Stimulated activated CD4-positive, alpha-beta T cell treated with anti-CD3 and anti-CD28 coated beads, Interleukin-15, amount 100 ng/mL, for 48 hours (primary cell): ENCODE measurements around the gene RAB31.
"Not testable (repeated sequence)": the region's sequence is repeated elsewhere in the genome, so short reads cannot be mapped to it uniquely, and the experiment has no call there.

ENCODE experiments used
- DNase-seq, 2 donors: peaks; one replicate each; pipeline ENCODE4 v3.0.0-alpha.2; 2020; ENCODE audit warnings: low read depth in 2 of 2

Gene RAB31

GRCh38 chr18:9708057-9708433, at the start of gene RAB31:
Gene RAB31, plus strand, starts transcription at chr18:9708301. Its CDS starts 105 bp downstream, at chr18:9708406.
- DNase-seq, result no peak

- no peak for DNase-seq
Observed at GRCh38 chr18:9659499-9660375, 48.4 kb upstream of the RAB31 start.

- DNase-seq, result no peak
Observed at GRCh38 chr18:9661564-9661963, 46.5 kb upstream of the RAB31 start.

GRCh38 chr18:9663377-9663776, 44.7 kb upstream of the RAB31 start:
- DNase-seq, result no peak

GRCh38 chr18:9665314-9665713, 42.8 kb upstream of the RAB31 start:
- no peak for DNase-seq

GRCh38 chr18:9666548-9666947, 41.6 kb upstream of the RAB31 start:
- DNase-seq, result no peak

GRCh38 chr18:9669016-9669415, 39.1 kb upstream of the RAB31 start:
- no peak for DNase-seq

GRCh38 chr18:9671214-9671613, 36.9 kb upstream of the RAB31 start:
- no peak for DNase-seq

- peak in 1 of 2 donors; percentile 14 for DNase-seq
Observed at GRCh38 chr18:9673296-9674251, 34.5 kb upstream of the RAB31 start.

GRCh38 chr18:9678216-9678615, 29.9 kb upstream of the RAB31 start:
- DNase-seq, result not testable (repeated sequence)

GRCh38 chr18:9679125-9679524, 29.0 kb upstream of the RAB31 start:
- DNase-seq, result no peak

- DNase-seq, result no peak
Observed at GRCh38 chr18:9681217-9681616, 26.9 kb upstream of the RAB31 start.

- no peak for DNase-seq
Observed at GRCh38 chr18:9682572-9682971, 25.5 kb upstream of the RAB31 start.

- DNase-seq, result no peak
Observed at GRCh38 chr18:9683418-9684396, 24.4 kb upstream of the RAB31 start.

GRCh38 chr18:9684881-9685614, 23.1 kb upstream of the RAB31 start:
- DNase-seq, result no peak

- DNase-seq, result no peak
Observed at GRCh38 chr18:9685615-9685890, 22.5 kb upstream of the RAB31 start.

- DNase-seq, result no peak
Observed at GRCh38 chr18:9688036-9688741, 19.9 kb upstream of the RAB31 start.

- no peak for DNase-seq
Observed at GRCh38 chr18:9689253-9689652, 18.8 kb upstream of the RAB31 start.

GRCh38 chr18:9690418-9691188, 17.5 kb upstream of the RAB31 start:
- DNase-seq, result no peak

- DNase-seq, result no peak
Observed at GRCh38 chr18:9691235-9691634, 16.9 kb upstream of the RAB31 start.
